ENCODE data around the gene RGMB.
A peak's percentile ranks its signal among the peaks of the same experiment; 100 is the strongest.

RGMB gene

DNA sequence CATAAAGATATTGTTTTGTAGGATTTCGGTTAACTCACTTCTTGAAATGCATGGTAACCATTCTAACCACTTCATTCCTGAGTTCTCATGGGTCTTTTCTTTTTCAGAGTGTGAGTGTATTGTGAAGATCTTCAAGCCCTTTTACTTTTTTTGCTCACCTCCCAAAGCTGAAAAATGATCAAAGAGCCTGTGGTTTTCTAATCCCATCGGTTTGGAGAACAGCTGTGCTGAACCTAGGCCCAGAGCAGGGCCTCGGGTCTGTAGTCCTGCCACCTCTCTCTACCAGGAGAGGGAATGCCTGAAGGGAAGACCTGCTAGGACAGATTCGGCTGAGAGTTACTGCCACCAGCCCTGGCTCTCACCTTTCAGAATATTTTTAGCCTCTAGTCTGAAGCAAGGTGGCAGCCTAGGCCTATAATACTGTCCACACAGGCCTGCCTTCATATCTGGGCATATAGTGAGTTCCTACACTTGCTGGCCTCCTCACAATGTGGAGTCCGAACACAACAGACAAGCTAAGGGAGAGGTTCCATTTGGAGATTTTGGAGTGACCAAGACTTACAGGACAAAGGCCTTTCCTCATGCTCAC is 13.8 kb downstream of the RGMB start:
- DNase-seq = no peak

DNA sequence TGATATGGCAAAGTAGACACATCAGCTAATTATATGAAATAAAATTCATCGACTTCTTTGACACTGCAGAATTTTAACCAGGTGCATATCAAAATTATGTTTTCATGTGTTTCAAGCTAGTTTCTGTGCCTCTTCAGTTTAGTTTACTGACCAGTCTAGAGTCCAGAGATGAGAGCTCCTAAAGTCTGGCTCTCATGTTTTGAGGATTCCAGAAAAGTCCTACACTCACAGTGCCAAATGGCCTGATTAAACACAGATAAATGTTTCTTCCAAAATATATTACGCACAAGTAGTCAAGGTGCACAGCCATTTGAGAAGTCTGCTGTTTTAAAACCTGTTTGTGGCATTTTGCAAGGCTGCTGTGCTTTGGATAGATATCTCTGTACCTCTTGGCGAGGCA is 15.6 kb downstream of the RGMB start:
- no peak for DNase-seq

DNA sequence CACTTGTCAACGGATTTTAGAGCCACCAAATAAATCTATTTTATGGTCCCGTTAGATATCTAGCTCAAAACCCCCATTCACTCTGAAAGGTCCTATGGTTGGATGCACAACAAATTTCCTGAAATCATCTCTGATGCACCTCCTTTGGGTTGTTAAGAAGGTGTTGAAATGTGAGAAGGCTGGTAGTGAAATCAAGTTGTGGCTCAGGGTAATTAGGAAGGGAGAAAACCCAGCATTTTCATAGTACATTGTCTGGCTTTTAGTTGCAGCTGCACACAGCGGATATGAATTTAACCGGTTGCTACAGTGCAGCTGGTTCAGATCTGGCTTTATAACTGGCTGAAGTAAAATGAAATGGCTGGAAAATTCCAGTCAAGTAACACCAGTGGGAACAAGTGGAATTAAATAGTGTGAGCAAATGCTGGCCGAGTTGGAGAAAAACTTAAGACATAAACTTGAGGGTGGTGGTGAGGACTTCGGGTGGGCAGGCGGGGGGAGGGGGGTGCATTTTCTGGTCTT is 17.6 kb downstream of the RGMB start:
- DNase-seq = no peak

DNA sequence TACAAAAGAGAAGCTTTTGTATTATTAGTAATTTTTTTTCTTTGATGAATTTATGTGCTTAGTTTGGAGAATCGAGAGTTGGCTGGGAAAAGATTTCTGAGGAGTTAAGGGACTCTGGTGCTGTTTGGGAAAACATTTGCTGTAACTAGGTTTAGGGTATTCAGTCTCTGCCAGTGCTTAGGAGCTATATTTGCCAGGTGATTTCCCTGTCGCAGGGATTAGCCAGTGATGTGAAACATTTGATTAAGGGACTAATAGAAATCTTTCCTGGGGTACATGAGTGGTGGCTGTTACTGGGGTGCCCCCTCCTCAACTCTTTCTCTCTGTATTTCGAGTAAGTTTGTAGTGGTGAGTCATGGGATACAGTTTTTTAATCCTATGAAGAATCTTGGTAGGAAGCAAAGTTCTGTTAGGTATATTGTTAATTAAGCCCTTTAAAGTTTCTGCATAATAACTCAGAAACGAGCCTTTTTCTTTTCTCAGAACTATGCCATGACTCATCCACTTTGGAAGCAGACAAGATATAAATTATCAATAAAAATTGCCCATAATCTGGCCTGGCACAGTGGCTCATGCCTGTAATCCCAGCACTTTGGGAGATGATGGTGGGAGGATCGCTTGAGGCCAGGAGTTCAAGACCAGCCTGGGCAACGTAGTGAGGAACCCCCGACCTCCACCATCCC is 18.6 kb downstream of the RGMB start:
- DNase-seq = no peak

DNA sequence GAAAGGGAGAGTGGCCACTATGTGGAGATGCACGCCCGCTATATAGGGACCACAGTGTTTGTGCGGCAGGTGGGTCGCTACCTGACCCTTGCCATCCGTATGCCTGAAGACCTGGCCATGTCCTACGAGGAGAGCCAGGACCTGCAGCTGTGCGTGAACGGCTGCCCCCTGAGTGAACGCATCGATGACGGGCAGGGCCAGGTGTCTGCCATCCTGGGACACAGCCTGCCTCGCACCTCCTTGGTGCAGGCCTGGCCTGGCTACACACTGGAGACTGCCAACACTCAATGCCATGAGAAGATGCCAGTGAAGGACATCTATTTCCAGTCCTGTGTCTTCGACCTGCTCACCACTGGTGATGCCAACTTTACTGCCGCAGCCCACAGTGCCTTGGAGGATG is 19.8 kb downstream of the RGMB start:
- DNase-seq = no peak

DNA sequence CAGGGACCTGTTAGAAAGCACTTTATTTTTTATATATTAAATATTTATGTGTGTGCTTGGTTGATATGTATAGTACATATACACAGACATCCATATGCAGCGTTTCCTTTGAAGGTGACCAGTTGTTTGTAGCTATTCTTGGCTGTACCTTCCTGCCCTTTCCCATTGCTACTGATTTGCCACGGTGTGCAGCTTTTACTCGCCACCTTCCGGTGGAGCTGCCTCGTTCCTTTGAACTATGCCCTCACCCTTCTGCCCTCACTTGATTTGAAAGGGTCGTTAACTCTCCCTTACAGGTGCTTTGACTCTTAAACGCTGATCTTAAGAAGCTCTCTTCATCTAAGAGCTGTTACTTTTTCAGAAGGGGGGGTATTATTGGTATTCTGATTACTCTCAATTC is 20.5 kb downstream of the RGMB start:
- DNase-seq = no peak

DNA sequence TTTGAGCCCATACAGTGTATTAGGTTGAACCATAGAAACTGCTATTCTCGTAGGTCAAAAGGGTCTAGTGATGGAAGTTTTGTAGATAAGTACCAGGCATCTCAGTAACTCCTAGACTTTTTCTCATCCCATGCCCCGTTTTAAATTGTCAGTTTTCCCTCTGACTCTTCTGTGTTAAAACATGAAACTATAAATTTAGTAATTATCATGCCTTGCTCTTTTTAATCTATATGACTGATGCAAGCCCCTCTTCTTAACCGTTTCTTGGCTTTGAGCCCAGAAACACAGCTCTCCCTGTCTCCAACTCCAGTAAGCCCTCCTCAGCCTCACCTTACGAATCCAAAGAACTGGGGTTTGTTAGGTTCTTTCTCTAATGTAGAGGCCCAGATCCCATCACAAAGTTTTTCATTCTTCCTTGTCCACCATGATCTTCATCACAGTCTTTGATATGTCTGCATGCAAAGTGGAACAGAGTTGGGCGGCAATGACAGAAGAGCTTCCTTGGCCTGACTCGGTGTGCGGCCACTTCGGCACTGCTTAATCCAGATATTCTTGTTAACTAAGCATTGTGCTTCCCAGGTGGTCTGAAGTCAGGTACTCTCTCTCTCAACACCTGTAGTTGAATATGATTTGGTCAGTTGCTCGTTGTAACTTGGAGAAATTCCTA is 21.1 kb downstream of the RGMB start:
- no peak for DNase-seq

DNA sequence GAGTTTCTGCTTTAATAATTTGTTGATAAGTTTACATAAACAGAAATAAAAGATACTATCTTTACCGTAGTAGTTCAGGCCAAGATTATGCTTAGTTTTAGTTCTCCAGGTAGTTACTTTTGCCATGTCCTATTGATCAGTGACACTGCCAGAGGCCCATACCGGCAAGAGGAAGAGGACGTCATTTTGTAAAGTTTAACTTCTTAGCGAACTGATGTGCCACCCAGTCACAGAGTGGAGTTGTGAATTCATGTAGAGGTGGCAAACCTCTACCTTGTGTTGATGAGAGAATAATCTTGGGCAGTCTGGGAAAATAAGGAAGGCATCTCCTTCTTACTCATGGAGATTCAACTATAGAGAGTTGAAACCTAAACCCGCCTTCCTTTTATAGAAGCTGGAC is 21.8 kb downstream of the RGMB start:
- DNase-seq = no peak

DNA sequence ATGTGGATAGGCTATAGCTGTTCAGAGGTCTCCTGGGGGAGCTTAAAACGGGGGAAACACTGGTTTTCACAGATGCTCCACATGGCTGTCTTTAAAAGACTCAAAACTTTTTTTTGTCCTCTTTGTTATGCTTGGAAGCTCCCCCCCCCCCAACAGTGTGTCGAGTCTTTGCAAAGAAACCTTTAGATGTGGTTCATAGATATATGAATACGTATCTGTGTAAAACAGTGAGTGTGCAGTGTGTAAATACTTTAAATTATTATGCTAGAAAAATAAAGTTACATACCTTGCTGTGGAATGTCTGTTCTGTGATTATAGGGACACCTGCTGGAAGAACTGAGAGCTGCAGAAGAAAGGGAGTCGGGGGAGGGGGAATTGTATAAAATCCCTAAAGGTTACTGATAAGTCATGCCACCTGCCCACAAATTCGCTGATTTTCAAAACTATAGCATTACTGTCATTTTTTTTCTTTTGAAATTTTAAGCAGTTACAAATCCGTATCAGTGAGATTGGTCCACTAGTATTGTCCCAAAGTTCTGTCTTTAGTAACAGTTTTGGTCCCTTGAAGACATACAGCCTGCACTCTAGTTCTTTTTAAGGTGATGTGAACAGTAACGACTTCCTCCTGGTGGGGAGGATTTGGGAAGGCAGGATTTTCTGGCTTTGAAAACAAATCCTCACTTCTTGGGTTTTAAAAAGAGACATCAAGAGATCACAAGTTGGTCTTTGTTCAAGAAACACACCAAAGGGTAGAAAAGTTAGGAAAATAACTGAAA is 22.9 kb downstream of the RGMB start:
- peak; percentile 59 for DNase-seq

DNA sequence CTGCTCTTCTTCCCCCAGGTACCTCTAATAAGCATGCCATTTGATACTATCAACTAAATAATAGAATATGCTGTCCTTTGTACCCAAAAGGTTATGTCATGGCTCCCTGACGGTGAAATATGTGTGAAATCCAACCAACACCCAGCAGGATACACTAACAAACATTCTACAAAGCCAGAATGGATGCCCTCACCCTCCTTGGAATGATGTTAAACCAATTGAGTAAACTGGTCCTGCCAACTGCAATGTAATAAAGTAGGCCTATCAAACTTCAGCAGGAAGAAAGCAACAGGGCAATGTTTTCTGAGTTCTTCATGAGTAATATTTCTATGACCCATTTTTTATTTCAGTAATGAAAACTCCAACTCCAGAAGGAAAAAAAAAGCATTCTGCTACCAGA is 24.9 kb downstream of the RGMB start:
- DNase-seq = no peak

DNA sequence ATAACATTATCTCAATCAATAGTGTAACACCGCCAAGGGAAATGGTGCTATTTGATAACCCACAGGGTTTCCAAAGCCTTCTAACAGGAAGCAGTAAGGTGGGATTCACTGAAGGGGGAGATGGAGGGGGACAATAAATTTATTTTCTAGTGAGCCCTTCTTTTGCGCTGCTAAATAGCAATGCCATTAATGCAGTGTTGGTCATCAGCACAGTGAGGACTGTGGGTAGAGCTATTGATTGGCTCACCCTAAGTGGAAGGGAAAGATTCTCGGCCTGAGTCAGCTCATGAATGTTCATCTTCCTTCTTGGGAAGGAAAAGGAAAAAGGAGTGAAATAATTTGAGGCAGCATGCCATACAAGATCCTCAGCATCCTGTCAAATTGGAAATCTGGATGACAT is 25.4 kb downstream of the RGMB start:
- no peak for DNase-seq

DNA sequence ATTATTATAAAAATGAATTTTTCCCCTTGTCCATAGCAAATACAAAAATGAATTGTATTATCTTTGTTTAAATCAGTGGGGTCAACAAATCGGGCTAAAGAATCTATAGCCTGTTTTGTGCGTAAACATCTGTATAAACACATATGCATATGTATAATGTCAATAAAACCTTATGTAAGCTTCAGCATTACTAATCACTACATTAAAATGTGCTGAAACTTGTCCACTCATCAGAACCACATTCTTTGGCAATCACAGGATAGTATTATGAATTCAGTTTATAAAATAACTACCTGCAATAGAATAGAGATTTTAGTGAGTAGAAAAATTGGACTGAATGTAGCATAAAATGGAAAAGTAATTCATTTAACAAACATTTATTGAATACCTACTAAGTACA is 30.6 kb downstream of the RGMB start:
- no peak for DNase-seq

DNA sequence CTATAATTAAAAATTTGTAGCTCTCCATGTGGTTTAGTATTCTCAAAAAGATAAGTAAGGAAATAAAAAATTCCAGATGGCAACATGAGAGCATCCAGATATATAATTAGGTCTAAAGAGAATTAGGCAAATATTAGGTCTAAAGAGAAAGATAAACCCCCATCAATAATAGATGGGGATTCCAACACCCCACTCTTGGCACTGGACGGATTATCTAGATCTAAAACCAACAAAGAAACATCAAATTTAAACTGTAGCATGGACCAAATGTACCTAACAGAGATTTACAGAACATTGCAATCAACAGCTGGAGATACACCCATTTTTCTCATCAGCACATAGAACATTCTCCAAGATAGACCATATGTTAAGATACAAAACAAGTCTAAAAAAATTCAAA is 31.6 kb downstream of the RGMB start:
- no peak for DNase-seq

DNA sequence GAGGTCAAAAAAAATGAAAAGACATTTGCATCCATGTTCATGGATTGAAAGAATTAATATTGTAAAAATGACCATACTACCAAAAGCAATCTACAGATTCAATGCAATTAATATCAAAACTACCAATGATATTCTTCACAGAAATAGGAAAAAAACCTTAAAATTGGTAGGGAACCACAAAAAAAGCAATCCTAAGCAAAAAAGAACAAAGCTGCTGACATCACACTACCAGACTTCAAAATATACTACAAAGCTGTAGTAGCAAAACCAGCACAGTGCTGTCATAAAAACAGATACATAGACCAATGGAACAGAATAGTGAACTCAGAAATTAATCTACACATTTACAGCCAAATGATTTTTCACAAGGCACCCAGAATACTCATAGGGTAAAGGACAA is 34.3 kb downstream of the RGMB start:
- DNase-seq = no peak

DNA sequence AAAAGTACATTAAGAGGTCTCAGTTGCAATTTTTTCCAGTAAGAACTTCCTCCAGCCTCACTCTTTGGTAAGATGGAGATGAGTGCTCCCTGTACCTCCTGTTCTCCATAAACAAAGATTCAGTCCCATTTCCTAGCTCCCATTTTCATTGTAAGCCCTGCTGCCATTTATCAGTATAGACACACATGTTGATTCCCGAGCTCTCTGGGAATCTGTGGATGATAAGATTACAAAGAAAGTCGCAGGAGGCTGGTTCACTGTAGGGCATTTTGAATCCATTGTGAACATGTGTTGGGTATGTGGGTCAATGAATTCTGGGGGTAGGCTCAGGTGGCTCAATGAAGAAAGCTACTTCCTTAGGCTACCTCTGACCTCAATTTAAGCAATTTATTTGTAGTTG is 36.7 kb downstream of the RGMB start:
- DNase-seq = no peak

DNA sequence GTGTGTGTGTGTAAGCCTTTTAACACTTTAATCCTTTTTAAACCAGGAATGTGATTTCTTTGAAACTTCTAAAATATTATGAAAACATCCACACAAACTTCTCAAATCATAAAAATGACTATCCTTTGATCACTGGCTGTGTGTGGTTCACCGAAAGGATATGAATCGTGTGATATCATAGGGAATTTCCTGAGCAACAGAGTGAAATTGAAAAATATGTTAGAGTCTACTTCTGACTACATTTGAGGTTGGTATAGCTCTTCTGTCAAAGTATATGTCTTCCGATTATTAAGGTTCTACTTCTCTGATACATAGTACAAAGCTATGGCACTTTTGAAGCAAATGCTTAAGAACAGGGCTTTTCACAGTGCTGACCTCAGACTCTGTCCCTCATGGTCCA is 40.3 kb downstream of the RGMB start:
- DNase-seq = no peak

DNA sequence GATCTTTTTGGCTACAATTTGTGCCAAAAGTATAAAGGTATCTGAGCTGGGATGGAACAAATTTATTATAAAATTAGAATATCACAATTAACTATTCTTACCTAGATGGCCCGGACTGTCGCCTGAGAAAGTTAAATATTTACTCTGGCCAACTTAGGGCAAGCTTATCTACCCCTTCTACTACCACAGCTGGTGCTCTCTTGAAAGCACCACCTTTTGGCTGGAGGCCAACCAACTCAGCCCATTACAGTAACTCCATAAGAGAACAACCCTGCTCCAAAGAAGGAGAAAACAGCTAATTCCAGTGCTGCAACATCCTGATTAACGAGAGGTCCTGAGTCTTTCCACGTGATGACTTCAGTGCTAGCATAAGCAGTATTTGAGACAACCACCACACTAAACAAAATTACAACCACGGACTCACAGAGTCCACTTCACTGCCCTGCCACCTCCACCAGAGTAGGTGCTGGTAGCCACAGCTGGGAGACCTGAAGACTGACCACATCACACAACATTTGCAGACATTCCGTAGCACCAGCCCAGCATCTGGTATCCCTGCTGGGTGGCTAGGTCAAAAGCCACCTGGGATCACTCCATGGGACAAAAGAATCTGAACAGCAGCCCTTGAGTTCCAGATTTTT is 43.2 kb downstream of the RGMB start:
- DNase-seq = peak; percentile 30

DNA sequence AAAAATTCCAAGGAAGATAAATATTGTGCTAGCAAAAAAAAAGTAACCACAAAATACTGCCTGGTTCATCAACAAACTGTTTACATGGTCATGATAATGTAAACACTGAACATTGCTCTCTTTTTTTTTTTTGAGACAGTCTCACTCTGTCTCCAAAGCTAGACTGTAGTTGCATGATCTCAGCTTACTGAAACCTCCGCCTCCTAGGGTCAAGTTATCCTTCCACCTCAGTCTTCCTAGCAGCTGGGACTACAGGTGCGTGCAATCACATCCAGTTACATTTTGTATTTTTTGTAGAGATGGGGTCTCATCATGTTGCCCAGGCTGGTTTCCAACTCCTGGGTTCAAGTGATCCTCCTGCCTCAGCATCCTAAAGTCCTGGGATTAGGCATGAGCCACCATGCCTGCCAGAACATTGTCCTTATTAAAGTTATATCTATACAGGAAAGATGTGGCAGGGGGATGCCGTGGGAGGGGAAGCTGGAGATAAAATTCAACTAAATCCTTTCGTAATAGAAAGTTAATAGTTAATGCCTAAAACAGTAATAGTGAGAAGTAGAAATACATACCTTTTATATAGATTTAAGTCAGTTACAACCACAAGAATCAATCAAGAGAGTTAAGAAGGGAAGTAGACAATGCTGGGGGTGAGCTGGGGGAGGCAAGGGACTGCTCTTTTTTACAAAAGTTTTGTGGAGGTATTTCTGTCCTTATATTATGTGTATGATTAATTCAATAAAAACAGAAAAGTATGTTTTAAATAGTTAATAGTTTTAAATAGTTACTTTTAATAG is 52.3 kb downstream of the RGMB start:
- DNase-seq = no peak

DNA sequence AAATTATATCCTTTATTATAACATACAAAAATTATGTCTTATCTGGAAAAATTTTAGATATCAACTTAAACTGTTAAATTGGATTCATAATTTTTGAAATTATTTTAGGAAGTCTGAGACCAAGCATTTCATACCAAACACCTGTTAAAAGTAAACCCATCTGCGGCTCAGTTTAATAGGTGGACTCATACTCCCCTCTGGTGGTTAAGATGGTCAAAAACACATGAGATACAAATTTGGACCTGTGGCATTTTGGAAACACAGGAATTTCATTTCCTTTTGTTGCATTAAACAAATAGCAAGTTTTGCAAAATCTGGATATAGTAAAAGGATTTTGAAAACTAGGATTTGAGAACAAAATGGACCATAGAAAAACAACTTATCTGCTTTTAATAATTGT is 53.7 kb downstream of the RGMB start:
- peak; percentile 61 for DNase-seq

DNA sequence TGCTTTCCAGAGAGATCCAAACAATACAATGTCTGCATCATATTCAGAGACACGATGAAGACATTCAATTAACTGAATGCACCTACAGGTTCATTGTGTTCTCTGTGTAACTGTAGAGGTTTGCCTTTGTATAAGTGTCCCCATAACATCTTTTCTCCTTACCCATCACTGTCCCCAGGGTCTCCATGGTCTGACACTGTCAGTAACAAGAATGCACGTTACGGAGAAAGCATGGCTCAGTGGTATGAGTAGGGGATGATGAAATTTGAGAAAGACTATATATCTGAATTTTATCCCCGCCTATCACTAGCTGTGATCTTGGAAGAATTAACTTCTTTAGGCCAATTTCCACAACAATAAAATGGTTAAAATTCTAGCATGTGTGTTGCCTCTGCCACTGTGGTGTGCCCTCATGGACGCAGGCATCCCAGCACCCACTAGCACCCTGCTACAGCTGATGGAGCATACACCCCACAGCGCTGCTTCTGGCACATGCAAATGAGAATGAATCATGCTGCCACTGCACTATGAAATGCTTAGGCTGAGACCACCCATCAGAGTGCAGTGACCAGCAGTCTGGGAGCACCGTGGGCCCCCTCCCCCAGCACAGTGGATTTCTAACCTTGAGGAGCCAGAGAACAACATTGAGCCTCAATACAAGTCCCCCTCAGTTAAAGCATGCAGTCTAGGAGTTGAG is 54.3 kb downstream of the RGMB start:
- DNase-seq = no peak

DNA sequence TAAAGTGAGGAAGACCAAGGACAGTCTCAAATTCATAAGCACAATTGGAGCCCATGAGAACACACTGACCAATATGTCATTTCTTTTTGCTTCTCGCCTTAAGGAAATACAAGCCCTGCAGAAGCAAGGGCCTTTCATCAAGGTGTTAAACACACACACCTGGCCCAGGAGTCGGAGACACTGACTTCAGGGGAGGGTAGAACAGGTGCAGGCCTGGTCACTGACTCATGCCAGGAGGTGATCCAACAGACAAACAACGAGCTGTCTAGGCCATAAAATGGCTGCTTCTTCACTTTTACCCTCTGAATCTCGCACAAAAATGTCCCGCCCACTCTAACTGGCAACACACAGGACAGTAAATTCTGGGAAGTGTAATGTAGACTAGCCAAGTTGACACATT is 62.7 kb downstream of the RGMB start:
- DNase-seq = no peak
